SK-N-SH (cell line): Measurements from ENCODE around the gene LUC7L3.

Experiments
- CTCF ChIP-seq: fragments of 200-600 bp; sonication (generic); IDR thresholded peaks from 2 replicates; pipeline ENCODE4 v1.6.1; 2017; ENCODE audit warnings: antibody characterized with exemption, mild to moderate bottlenecking, moderate library complexity
- EP300 ChIP-seq, 2 experiments: IDR thresholded peaks; 2 replicates each; pipeline versions ENCODE4 v1.4.0 to v1.6.1; 2012; ENCODE audit warnings: borderline replicate concordance in 1 of 2, low read depth in 1 of 2, low read length in 1 of 2
- EZH2phosphoT487 ChIP-seq: fragments of 200-600 bp; sonication (generic); IDR thresholded peaks from 2 replicates; pipeline ENCODE4 v1.6.1; 2017; ENCODE audit warnings: low read depth, mixed run types, mild to moderate bottlenecking, antibody characterized with exemption, moderate library complexity, borderline replicate concordance
- FOXJ3 ChIP-seq: sonication (generic); formaldehyde crosslinking; IDR thresholded peaks from 2 replicates; pipeline ENCODE4 v1.5.1; 2020; ENCODE audit warnings: mild to moderate bottlenecking, missing genetic modification reagents
- FOXM1 ChIP-seq: IDR thresholded peaks from 2 replicates; pipeline ENCODE4 v1.4.0; 2012; ENCODE audit warnings: low read depth, mild to moderate bottlenecking
- POLR2AphosphoS5 ChIP-seq: IDR thresholded peaks from 2 replicates; pipeline ENCODE4 v1.6.1; 2012; ENCODE audit warnings: low read depth, low read length
- RFX5 ChIP-seq: IDR thresholded peaks from 2 replicates; pipeline ENCODE4 v1.6.1; 2012; ENCODE audit warnings: mild to moderate bottlenecking, improper control_type of control experiment, low read length
- TAF1 ChIP-seq: IDR thresholded peaks from 2 replicates; pipeline ENCODE4 v1.6.1; 2012; ENCODE audit warnings: low read depth, mild to moderate bottlenecking, low read length, moderate library complexity, borderline replicate concordance
- TCF12 ChIP-seq: IDR thresholded peaks from 2 replicates; pipeline ENCODE4 v1.4.0; 2012
- USF2 ChIP-seq: fragments of 150-350 bp; IDR thresholded peaks from 2 replicates; pipeline ENCODE4 v1.6.1; 2017; ENCODE audit warnings: antibody characterized with exemption, low read length, low read depth, borderline replicate concordance
- TF ChIP-seq, protein P1 (sequence below): IDR thresholded peaks from 2 replicates; pipeline ENCODE4 v1.4.0; 2012; ENCODE audit warnings: low read depth

DNA sequence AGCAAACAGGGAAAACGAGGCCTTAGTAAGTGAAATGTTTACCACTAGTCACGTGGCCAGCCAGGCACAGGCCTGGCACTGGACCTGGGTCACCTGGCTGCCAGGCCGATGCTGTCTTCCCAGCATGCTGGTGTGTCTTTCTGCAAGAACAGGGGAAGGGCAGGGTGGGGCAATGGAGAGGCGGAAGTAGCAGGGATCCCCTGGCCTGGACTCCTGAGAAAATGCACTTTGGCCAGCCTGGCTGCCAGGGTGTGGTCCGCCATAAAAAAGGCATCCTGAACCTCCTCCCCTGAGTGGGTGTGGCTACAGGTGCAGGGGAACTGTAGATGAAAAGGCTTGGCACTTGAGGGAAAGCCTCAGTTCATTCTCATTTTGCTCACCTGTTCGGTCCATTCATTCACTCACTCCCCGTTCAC lies 49.0 kb downstream of the LUC7L3 start:
- no peak for TF ChIP-seq TAF1
- no peak for TF ChIP-seq POLR2AphosphoS5
- TF ChIP-seq CTCF: no peak
- no peak for TF ChIP-seq USF2
- TF ChIP-seq FOXM1: no peak
- TF ChIP-seq, protein P1, sequence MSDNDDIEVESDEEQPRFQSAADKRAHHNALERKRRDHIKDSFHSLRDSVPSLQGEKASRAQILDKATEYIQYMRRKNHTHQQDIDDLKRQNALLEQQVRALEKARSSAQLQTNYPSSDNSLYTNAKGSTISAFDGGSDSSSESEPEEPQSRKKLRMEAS: no peak
- no peak for TF ChIP-seq TCF12
- no peak for TF ChIP-seq EZH2phosphoT487
- TF ChIP-seq FOXJ3 (CRISPR knock-in tag): no peak
- no peak for TF ChIP-seq RFX5
- TF ChIP-seq EP300 (IDR thresholded peaks at IDR 0.05; ENCODE audit: borderline replicate concordance in 1 of 2, low read depth in 1 of 2, low read length in 1 of 2): no peak
